BLaER1 (cell line): ENCODE data around the gene KCNK7.
A peak's percentile ranks its signal among the peaks of the same experiment; 100 is the strongest.

Source experiments
- H3K27ac ChIP-seq: shearing (Covaris generic); formaldehyde crosslinking; 2 replicates; pipeline ENCODE4 v1.8.1; 2022
- H3K27me3 ChIP-seq: shearing (Covaris generic); formaldehyde crosslinking; 2 replicates; pipeline ENCODE4 v1.8.1; 2022
- H3K36me3 ChIP-seq: shearing (Covaris generic); formaldehyde crosslinking; 2 replicates; pipeline ENCODE4 v1.8.1; 2022
- H3K4me1 ChIP-seq: shearing (Covaris generic); formaldehyde crosslinking; 2 replicates; pipeline ENCODE4 v1.8.1; 2022
- H3K4me2 ChIP-seq: shearing (Covaris generic); formaldehyde crosslinking; 2 replicates; pipeline ENCODE4 v1.8.1; 2022
- H3K4me3 ChIP-seq: shearing (Covaris generic); formaldehyde crosslinking; 2 replicates; pipeline ENCODE4 v1.8.1; 2022
- H3K9ac ChIP-seq: shearing (Covaris generic); formaldehyde crosslinking; 2 replicates; pipeline ENCODE4 v1.8.1; 2022
- H3K9me3 ChIP-seq: shearing (Covaris generic); formaldehyde crosslinking; 2 replicates; pipeline ENCODE4 v1.8.1; 2022
- H4K20me1 ChIP-seq: shearing (Covaris generic); formaldehyde crosslinking; 2 replicates; pipeline ENCODE4 v1.8.1; 2022
- Cebpa-rat ChIP-seq: shearing (Covaris generic); IDR thresholded peaks from 2 replicates; pipeline ENCODE4 v1.8.1; 2022

Gene KCNK7

GRCh38 chr11:65580756-65581155 lies 14.8 kb downstream of the KCNK7 start:
- H3K27me3 ChIP-seq, result no peaks in the 10 kb centered on the region
- H3K4me1 ChIP-seq, result peaks cover 31% of the 10 kb centered on the region
- no peak for TF ChIP-seq Cebpa-rat
- H3K9ac ChIP-seq, result 0 out of 2 replicates have a peak overlapping the region, but pooled peaks have one; percentile 29
- no peak overlapping the region for H3K4me3 ChIP-seq
- H3K27ac ChIP-seq, result peak overlapping the region; percentile 44; the same call in 1 of the 2 replicates
- no peak overlapping the region for H3K4me2 ChIP-seq
- peaks cover 56% of the 10 kb centered on the region for H4K20me1 ChIP-seq
- peaks cover 81% of the 10 kb centered on the region for H3K36me3 ChIP-seq
- no peaks in the 10 kb centered on the region for H3K9me3 ChIP-seq

- Histone ChIP-seq H3K27me3 (no peaks in the 10 kb centered on the region), H3K9me3 (no peaks in the 10 kb centered on the region), H3K4me1 (peaks cover 31% of the 10 kb centered on the region), H3K9ac (no peak overlapping the region), H3K36me3 (peaks cover 75% of the 10 kb centered on the region), H3K27ac (no peak overlapping the region), H4K20me1 (peaks cover 51% of the 10 kb centered on the region), H3K4me3 (no peak overlapping the region), H3K4me2 (no peak overlapping the region)
- TF ChIP-seq Cebpa-rat, result no peak
Observed at GRCh38 chr11:65580031-65580692, 15.4 kb downstream of the KCNK7 start.

GRCh38 chr11:65579291-65579690 lies 16.3 kb downstream of the KCNK7 start:
- H3K27ac ChIP-seq, result no peak overlapping the region
- peak overlapping the region; percentile 96; the same call in 1 of the 2 replicates for H3K9ac ChIP-seq
- peaks cover 66% of the 10 kb centered on the region for H3K36me3 ChIP-seq
- no peaks in the 10 kb centered on the region for H3K27me3 ChIP-seq
- no peaks in the 10 kb centered on the region for H3K9me3 ChIP-seq
- no peak overlapping the region for H3K4me3 ChIP-seq
- peaks cover 55% of the 10 kb centered on the region for H4K20me1 ChIP-seq
- H3K4me1 ChIP-seq, result peaks cover 37% of the 10 kb centered on the region
- H3K4me2 ChIP-seq, result no peak overlapping the region
- TF ChIP-seq Cebpa-rat, result no peak

- TF ChIP-seq Cebpa-rat, result no peak
- Histone ChIP-seq H3K4me3 (no peak overlapping the region), H3K4me2 (peak overlapping the region; percentile 100), H3K4me1 (peaks cover 41% of the 10 kb centered on the region), H4K20me1 (peaks cover 58% of the 10 kb centered on the region), H3K27me3 (no peaks in the 10 kb centered on the region), H3K36me3 (peaks cover 60% of the 10 kb centered on the region), H3K9ac (peak overlapping the region; percentile 96), H3K27ac (peak overlapping the region; percentile 97), H3K9me3 (no peaks in the 10 kb centered on the region)
Observed at GRCh38 chr11:65578667-65579066, 16.9 kb downstream of the KCNK7 start.

GRCh38 chr11:65578134-65578533 lies 17.5 kb downstream of the KCNK7 start:
- Histone ChIP-seq H3K9ac (peak overlapping the region; percentile 96), H3K27ac (peak overlapping the region; percentile 97), H3K4me3 (peak overlapping the region; percentile 90), H3K36me3 (peaks cover 55% of the 10 kb centered on the region), H4K20me1 (peaks cover 63% of the 10 kb centered on the region), H3K9me3 (no peaks in the 10 kb centered on the region), H3K27me3 (no peaks in the 10 kb centered on the region), H3K4me2 (peak overlapping the region; percentile 100), H3K4me1 (peaks cover 46% of the 10 kb centered on the region)
- TF ChIP-seq Cebpa-rat, result no peak

GRCh38 chr11:65577756-65578109 lies 17.9 kb downstream of the KCNK7 start:
- Histone ChIP-seq H3K27ac (peak overlapping the region; percentile 97), H3K4me3 (peak overlapping the region; percentile 90), H4K20me1 (peaks cover 67% of the 10 kb centered on the region), H3K36me3 (peaks cover 51% of the 10 kb centered on the region), H3K9me3 (no peaks in the 10 kb centered on the region), H3K4me2 (peak overlapping the region; percentile 100), H3K9ac (peak overlapping the region; percentile 96), H3K4me1 (peaks cover 46% of the 10 kb centered on the region), H3K27me3 (no peaks in the 10 kb centered on the region)
- no peak for TF ChIP-seq Cebpa-rat

GRCh38 chr11:65576867-65577755 lies 18.5 kb downstream of the KCNK7 start:
- Histone ChIP-seq H3K36me3 (peaks cover 44% of the 10 kb centered on the region), H3K4me3 (peak overlapping the region; percentile 90), H3K27me3 (no peaks in the 10 kb centered on the region), H4K20me1 (peaks cover 70% of the 10 kb centered on the region), H3K27ac (peak overlapping the region; percentile 97), H3K9me3 (no peaks in the 10 kb centered on the region), H3K9ac (peak overlapping the region; percentile 96), H3K4me1 (peaks cover 46% of the 10 kb centered on the region), H3K4me2 (peak overlapping the region; percentile 100)
- TF ChIP-seq Cebpa-rat, result no peak

GRCh38 chr11:65576232-65576866 lies 19.3 kb downstream of the KCNK7 start:
- H3K4me1 ChIP-seq, result peaks cover 53% of the 10 kb centered on the region
- H3K4me2 ChIP-seq, result peak overlapping the region; percentile 100
- H3K27me3 ChIP-seq, result no peaks in the 10 kb centered on the region
- peak overlapping the region; percentile 90 for H3K4me3 ChIP-seq
- H3K27ac ChIP-seq, result peak overlapping the region; percentile 97
- H3K9ac ChIP-seq, result peak overlapping the region; percentile 96
- TF ChIP-seq Cebpa-rat, result no peak
- peaks cover 37% of the 10 kb centered on the region for H3K36me3 ChIP-seq
- peaks cover 71% of the 10 kb centered on the region for H4K20me1 ChIP-seq
- H3K9me3 ChIP-seq, result no peaks in the 10 kb centered on the region

GRCh38 chr11:65575568-65576231 lies 19.9 kb downstream of the KCNK7 start, which contains the start of gene EHBP1L1:
Gene EHBP1L1, plus strand, starts transcription at chr11:65576053. Its CDS starts 250 bp downstream, at chr11:65576303.
- H3K4me2 ChIP-seq, result peak within 1 kb of the TSS; percentile 100
- H3K27ac ChIP-seq, result peak within 1 kb of the TSS; percentile 97
- peak within 1 kb of the TSS; percentile 90 for H3K4me3 ChIP-seq
- H4K20me1 ChIP-seq, result peaks cover 73% of the 10 kb centered on the region
- H3K9me3 ChIP-seq, result no peaks in the 10 kb centered on the region
- no peak for TF ChIP-seq Cebpa-rat
- H3K9ac ChIP-seq, result peak within 1 kb of the TSS; percentile 96
- H3K27me3 ChIP-seq, result no peaks in the 10 kb centered on the region
- H3K4me1 ChIP-seq, result peaks cover 59% of the 10 kb centered on the region
- H3K36me3 ChIP-seq, result peaks cover 30% of the 10 kb centered on the region
